Astrocyte (in vitro differentiated cells and primary cell): ENCODE measurements around the gene RCN2. TPM values are rescaled to one million over a fixed set of nuclear protein-coding genes. Genes with fewer than 3 reads are reported as not detected.

ENCODE experiments used
- DNase-seq: peaks from one replicate; pipeline ENCODE4 v3.0.0-alpha.2; 2010; ENCODE audit warnings: low read depth
- FAIRE-seq: peaks from 2 replicates; lab custom pipeline; 2011; peaks lifted over from hg19 to GRCh38; lab: Jason Lieb, UNC
- H2AFZ ChIP-seq: 2 replicates; pipeline ENCODE4 v1.6.0; 2012; ENCODE audit warnings: low read depth, low read length, inconsistent platforms
- H3K27ac ChIP-seq: 2 replicates; pipeline ENCODE4 v1.5.1; 2011; ENCODE audit warnings: low read depth, low read length, inconsistent platforms
- H3K27me3 ChIP-seq: 2 replicates; pipeline ENCODE4 v1.6.0; 2011; ENCODE audit warnings: low read length, inconsistent platforms; ENCODE audit not compliant: insufficient read depth
- H3K36me3 ChIP-seq: 2 replicates; pipeline ENCODE4 v1.5.1; 2011; ENCODE audit warnings: low read length, inconsistent platforms; ENCODE audit not compliant: insufficient read depth
- H3K4me1 ChIP-seq: 2 replicates; pipeline ENCODE4 v1.5.1; 2011; ENCODE audit warnings: low read length, inconsistent platforms; ENCODE audit not compliant: insufficient read depth
- H3K4me2 ChIP-seq: 2 replicates; pipeline ENCODE4 v1.6.0; 2012; ENCODE audit warnings: low read length, inconsistent platforms
- H3K4me3 ChIP-seq: 2 replicates; pipeline ENCODE4 v1.5.1; 2011; ENCODE audit warnings: low read depth, mild to moderate bottlenecking, low read length, inconsistent platforms; ENCODE audit not compliant: insufficient read depth
- H3K79me2 ChIP-seq: 2 replicates; pipeline ENCODE4 v1.6.0; 2012; ENCODE audit warnings: mild to moderate bottlenecking, low read length, inconsistent platforms; ENCODE audit not compliant: insufficient read depth
- H3K9ac ChIP-seq: 2 replicates; pipeline ENCODE4 v1.6.0; 2012; ENCODE audit warnings: mild to moderate bottlenecking, low read length, inconsistent platforms
- H3K9me3 ChIP-seq: 2 replicates; pipeline ENCODE4 v1.5.1; 2012; ENCODE audit warnings: low read depth, mild to moderate bottlenecking, low read length, inconsistent platforms; ENCODE audit not compliant: insufficient read depth
- H4K20me1 ChIP-seq: 2 replicates; pipeline ENCODE4 v1.6.0; 2012; ENCODE audit warnings: low read length, inconsistent platforms; ENCODE audit not compliant: insufficient read depth
- H3K27ac Mint-ChIP-seq: one replicate; pipeline ENCODE4 v1.8.0; 2021; ENCODE audit warnings: mild to moderate bottlenecking, mixed read lengths; ENCODE audit not compliant: unreplicated experiment
- H3K27me3 Mint-ChIP-seq: one replicate; pipeline ENCODE4 v1.8.0; 2021; ENCODE audit warnings: low read depth, mixed read lengths; ENCODE audit not compliant: unreplicated experiment
- H3K36me3 Mint-ChIP-seq: one replicate; pipeline ENCODE4 v1.8.0; 2021; ENCODE audit warnings: low read depth, mixed read lengths; ENCODE audit not compliant: unreplicated experiment
- H3K4me1 Mint-ChIP-seq: one replicate; pipeline ENCODE4 v1.8.0; 2021; ENCODE audit warnings: low read depth, mixed read lengths; ENCODE audit not compliant: unreplicated experiment
- H3K4me3 Mint-ChIP-seq: one replicate; pipeline ENCODE4 v1.8.0; 2021; ENCODE audit warnings: mild to moderate bottlenecking, moderate library complexity, mixed read lengths; ENCODE audit not compliant: unreplicated experiment
- H3K9me3 Mint-ChIP-seq: one replicate; pipeline ENCODE4 v1.8.0; 2021; ENCODE audit warnings: mild to moderate bottlenecking, mixed read lengths; ENCODE audit not compliant: unreplicated experiment
- CTCF ChIP-seq: IDR thresholded peaks from 2 replicates; pipeline ENCODE4 v1.5.1; 2011; ENCODE audit warnings: low read depth, mild to moderate bottlenecking, inconsistent platforms, low read length, moderate library complexity; ENCODE audit not compliant: insufficient read depth
- EZH2 ChIP-seq: IDR thresholded peaks from 2 replicates; pipeline ENCODE4 v1.6.1; 2012; ENCODE audit warnings: mild to moderate bottlenecking, low read length, inconsistent platforms; ENCODE audit not compliant: insufficient read depth
- total RNA-seq: library from RNA; stranded (reverse); gene quantifications from 2 replicates; pipeline ENCODE4 v1.2.1, GENCODE V29; 2021

The RCN2 gene
- total RNA-seq, 1 donor from 2014 or later = 80.2 TPM

GRCh38 chr15:76982756-76983155, 51.2 kb downstream of the RCN2 start:
- Histone ChIP-seq H3K27me3 (no peaks in the 10 kb centered on the region), H3K4me2 (no peak overlapping the region), H3K4me3 (no peak overlapping the region), H3K9me3 (no peaks in the 10 kb centered on the region), H3K79me2 (no peaks in the 10 kb centered on the region), H3K9ac (no peak overlapping the region), H3K27ac (no peak overlapping the region), H4K20me1 (no peaks in the 10 kb centered on the region), H3K4me1 (no peaks in the 10 kb centered on the region), H3K36me3 (no peaks in the 10 kb centered on the region), H2AFZ (no peak overlapping the region)
- H3K4me3 Mint-ChIP-seq = no peak overlapping the region
- no peak for DNase-seq
- H3K36me3 Mint-ChIP-seq = no peaks in the 10 kb centered on the region
- H3K9me3 Mint-ChIP-seq = peaks cover 4% of the 10 kb centered on the region
- TF ChIP-seq EZH2 = no peak
- TF ChIP-seq CTCF = no peak
- no peak overlapping the region for H3K27ac Mint-ChIP-seq
- no peak for FAIRE-seq
- peaks cover 6% of the 10 kb centered on the region for H3K27me3 Mint-ChIP-seq
- no peaks in the 10 kb centered on the region for H3K4me1 Mint-ChIP-seq

GRCh38 chr15:76983590-76984375, 52.2 kb downstream of the RCN2 start:
- FAIRE-seq = no peak
- no peak overlapping the region for H3K27ac Mint-ChIP-seq

More at GRCh38 chr15:76983590-76984375, 52.2 kb downstream of the RCN2 start:
- H3K27me3 Mint-ChIP-seq = peaks cover 6% of the 10 kb centered on the region
- H3K4me3 Mint-ChIP-seq = no peak overlapping the region
- Histone ChIP-seq H3K4me1 (no peaks in the 10 kb centered on the region), H3K4me2 (no peak overlapping the region), H3K27ac (no peak overlapping the region), H3K36me3 (no peaks in the 10 kb centered on the region), H2AFZ (no peak overlapping the region), H3K9ac (no peak overlapping the region), H3K9me3 (no peaks in the 10 kb centered on the region), H4K20me1 (no peaks in the 10 kb centered on the region), H3K4me3 (no peak overlapping the region), H3K27me3 (no peaks in the 10 kb centered on the region), H3K79me2 (no peaks in the 10 kb centered on the region)
- TF ChIP-seq CTCF (no peak), EZH2 (no peak)
- H3K36me3 Mint-ChIP-seq = no peaks in the 10 kb centered on the region
- no peak for DNase-seq
- no peaks in the 10 kb centered on the region for H3K4me1 Mint-ChIP-seq
- H3K9me3 Mint-ChIP-seq = no peaks in the 10 kb centered on the region
